ENCODE data around the gene PRKD3. TPM values are rescaled to one million over a fixed set of nuclear protein-coding genes. Genes with fewer than 3 reads are reported as not detected.
A peak's percentile ranks its signal among the peaks of the same experiment; 100 is the strongest.

The PRKD3 gene
- total and polyA plus RNA-seq, 7 donors: 4.4 to 78.8 (median 53.9) TPM

DNA sequence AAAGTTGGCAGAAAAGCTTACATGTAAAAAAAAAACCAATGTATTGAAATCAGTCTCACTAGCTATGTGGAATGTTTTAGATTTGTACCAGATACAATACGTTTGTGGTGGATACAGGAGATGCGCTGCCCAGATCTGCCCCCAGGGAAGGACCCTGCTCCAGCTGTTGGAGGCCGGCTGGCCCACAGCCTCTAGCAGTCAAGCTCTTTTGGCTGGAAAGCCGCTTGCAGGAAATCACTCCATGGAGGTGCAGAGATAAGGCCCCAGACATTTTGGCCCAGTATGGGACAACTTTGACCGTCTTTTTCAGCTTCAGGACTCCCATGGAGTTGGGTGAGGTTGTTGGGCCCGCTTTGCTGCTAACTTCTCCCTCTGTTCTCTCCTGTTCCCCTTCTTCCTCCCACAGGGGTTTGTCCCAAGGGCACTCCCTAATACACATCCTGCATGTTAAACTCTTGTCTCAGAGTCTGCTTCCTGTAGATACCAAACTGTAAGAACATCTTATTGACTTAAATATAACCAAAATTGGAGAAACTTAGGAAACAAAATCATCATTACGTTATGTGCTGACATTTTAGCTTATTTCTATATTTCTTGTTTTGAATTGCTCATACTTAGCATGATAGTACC lies 18.1 kb upstream of the PRKD3 start:
- Histone ChIP-seq H3K4me3 (no peak overlapping the region), H3K27me3 (no peaks in the 10 kb centered on the region), H3K4me1 (peaks cover 0 to 26% (median 16%) of the 10 kb centered on the region in 4 donors), H3K27ac (peak overlapping the region in 3 of 4 donors; percentile 85 to 95 (median 85)), H3K36me3 (no peaks in the 10 kb centered on the region), H3K9me3 (no peaks in the 10 kb centered on the region)
- intact Hi-C loops (cut with DNase I): loop anchor here (2.0 kb wide), 1 partner anchor 16 kb away; no protein-coding TSS in a partner anchor
- 86 to 96% methylated on average over 7 of the region's 7 CpGs for WGBS, 2 donors
- no peak for DNase-seq
- TF ChIP-seq POLR2AphosphoS5 (IDR thresholded peaks at IDR 0.05) (no peak), POLR2A (IDR thresholded peaks at IDR 0.05) (no peak), EP300 (IDR thresholded peaks at IDR 0.05) (no peak)

DNA sequence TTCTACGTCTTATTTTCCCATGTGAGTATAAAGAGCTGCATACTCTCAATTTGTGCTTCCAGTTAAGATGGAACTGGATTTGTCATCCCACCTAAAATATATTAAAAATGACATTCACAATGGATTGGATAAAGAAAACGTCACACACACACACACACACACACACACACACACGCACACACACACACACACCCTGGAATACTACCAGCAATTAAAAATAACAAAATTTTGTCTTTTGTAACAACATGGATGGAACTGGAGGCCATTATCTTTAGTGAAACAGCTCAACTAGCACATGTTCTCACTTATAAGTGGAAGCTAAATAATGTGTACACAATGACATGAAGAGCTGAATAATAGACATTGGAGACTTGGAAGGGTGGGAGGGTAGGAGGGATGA lies 16.0 kb upstream of the PRKD3 start:
- Histone ChIP-seq H3K27me3 (no peaks in the 10 kb centered on the region), H3K4me1 (peaks cover 0 to 23% (median 15%) of the 10 kb centered on the region in 4 donors), H3K9me3 (no peaks in the 10 kb centered on the region), H3K36me3 (no peaks in the 10 kb centered on the region), H3K4me3 (no peak overlapping the region), H3K27ac (no peak overlapping the region)
- intact Hi-C loops (cut with DNase I): no loop called here
- TF ChIP-seq POLR2A (IDR thresholded peaks at IDR 0.05): no peak
- no peak for TF ChIP-seq EP300 (IDR thresholded peaks at IDR 0.05)
- no peak for TF ChIP-seq POLR2AphosphoS5 (IDR thresholded peaks at IDR 0.05)
- TF ChIP-seq, protein P1, sequence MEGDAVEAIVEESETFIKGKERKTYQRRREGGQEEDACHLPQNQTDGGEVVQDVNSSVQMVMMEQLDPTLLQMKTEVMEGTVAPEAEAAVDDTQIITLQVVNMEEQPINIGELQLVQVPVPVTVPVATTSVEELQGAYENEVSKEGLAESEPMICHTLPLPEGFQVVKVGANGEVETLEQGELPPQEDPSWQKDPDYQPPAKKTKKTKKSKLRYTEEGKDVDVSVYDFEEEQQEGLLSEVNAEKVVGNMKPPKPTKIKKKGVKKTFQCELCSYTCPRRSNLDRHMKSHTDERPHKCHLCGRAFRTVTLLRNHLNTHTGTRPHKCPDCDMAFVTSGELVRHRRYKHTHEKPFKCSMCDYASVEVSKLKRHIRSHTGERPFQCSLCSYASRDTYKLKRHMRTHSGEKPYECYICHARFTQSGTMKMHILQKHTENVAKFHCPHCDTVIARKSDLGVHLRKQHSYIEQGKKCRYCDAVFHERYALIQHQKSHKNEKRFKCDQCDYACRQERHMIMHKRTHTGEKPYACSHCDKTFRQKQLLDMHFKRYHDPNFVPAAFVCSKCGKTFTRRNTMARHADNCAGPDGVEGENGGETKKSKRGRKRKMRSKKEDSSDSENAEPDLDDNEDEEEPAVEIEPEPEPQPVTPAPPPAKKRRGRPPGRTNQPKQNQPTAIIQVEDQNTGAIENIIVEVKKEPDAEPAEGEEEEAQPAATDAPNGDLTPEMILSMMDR (IDR thresholded peaks at IDR 0.05): no peak
- 88 to 89% methylated on average over 3 of the region's 3 CpGs for WGBS, 2 donors
- no peak for DNase-seq

DNA sequence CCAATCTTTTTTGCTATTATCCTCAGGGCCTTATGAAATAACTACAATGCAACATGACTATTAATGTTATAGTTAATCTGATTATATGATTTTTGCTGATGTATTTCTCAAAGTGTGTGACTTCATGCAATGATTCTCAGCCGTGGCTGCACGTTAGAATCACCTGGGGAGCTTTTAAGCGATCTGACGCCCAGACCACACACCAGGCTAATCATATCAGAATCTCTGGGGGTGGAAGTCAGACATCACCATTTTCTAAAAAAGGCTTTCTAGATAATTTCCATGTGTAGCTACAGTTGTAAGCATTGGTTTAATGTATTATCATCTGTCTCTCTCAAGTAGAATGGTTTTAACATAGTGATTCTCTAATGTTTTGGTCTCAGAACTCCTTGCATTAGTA lies 14.3 kb upstream of the PRKD3 start:
- Histone ChIP-seq H3K27me3 (no peaks in the 10 kb centered on the region), H3K36me3 (no peaks in the 10 kb centered on the region), H3K9me3 (no peaks in the 10 kb centered on the region), H3K4me3 (no peak overlapping the region), H3K4me1 (peaks cover 0 to 11% (median 8%) of the 10 kb centered on the region in 4 donors), H3K27ac (no peak overlapping the region)
- WGBS, 2 donors: 78 to 88% methylated on average over 4 of the region's 4 CpGs
- TF ChIP-seq POLR2AphosphoS5 (IDR thresholded peaks at IDR 0.05): no peak
- TF ChIP-seq EP300 (IDR thresholded peaks at IDR 0.05): no peak
- no peak for TF ChIP-seq POLR2A (IDR thresholded peaks at IDR 0.05)
- TF ChIP-seq, protein P1 (IDR thresholded peaks at IDR 0.05): no peak
- DNase-seq: no peak
- intact Hi-C loops (cut with DNase I): no loop called here

DNA sequence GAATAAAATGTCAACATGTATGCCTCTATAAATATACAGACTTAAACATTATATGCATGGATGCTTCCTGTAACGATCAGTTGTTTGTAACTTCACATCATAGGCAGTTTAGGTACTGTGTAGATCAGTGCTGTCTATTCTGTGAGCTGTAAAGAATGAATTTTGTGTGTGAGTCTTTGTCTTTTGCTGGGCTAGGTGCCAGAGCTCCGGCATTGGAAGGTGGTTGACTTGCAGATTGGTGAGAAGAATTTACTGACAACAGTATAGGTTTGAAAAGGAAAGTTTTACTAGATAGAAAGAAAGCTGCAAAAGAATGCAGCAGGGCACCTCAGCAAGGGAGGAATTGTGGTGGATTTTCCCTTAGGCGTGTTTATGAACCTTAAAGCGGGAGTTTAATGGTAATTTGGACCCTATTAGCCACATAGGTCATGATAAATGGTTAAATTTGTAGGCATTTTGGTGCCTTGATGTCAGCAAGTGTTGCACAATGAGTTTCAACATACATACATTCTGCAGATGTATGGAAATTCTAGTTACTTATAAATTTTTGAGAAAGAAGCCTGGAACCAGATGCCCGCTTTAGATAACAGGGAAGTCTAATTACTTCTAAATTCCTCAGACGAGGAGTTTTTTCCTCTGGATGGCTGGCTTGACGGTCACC lies 13.1 kb upstream of the PRKD3 start:
- Histone ChIP-seq H3K4me1 (no peaks in the 10 kb centered on the region), H3K36me3 (no peaks in the 10 kb centered on the region), H3K4me3 (no peak overlapping the region), H3K27me3 (no peaks in the 10 kb centered on the region), H3K9me3 (no peaks in the 10 kb centered on the region), H3K27ac (no peak overlapping the region)
- intact Hi-C loops (cut with DNase I): no loop called here
- 65 to 75% methylated on average over 7 of the region's 7 CpGs for WGBS, 2 donors
- DNase-seq: no peak
- TF ChIP-seq, protein P1 (IDR thresholded peaks at IDR 0.05): no peak
- TF ChIP-seq POLR2A (IDR thresholded peaks at IDR 0.05) (no peak), EP300 (IDR thresholded peaks at IDR 0.05) (no peak), POLR2AphosphoS5 (IDR thresholded peaks at IDR 0.05) (no peak)

DNA sequence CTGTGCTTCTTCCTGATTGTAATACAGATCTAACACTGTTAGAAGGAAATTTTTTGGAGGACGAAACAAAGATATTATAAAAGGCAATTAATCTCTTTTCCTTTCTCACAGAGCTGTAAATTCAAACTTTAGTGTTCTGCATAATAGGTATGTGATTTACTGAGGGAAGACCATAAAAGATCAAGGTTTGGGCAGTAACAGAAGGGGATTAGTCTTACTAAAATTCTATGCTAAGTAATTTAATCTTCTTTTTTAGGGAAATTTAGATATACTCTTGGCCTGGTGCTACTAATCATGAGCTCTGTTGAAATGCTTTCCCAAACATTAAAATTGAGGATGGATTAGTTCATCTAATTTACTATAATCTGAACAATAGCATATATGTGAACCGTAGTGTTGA lies 11.0 kb upstream of the PRKD3 start:
- no peaks in the 10 kb centered on the region for H3K36me3 ChIP-seq
- no peaks in the 10 kb centered on the region for H3K4me1 ChIP-seq
- DNase-seq: no peak
- 78 to 84% methylated on average over 2 of the region's 2 CpGs for WGBS, 2 donors
- no peaks in the 10 kb centered on the region for H3K27me3 ChIP-seq
- no peak overlapping the region for H3K4me3 ChIP-seq
- TF ChIP-seq POLR2A (IDR thresholded peaks at IDR 0.05): no peak
- TF ChIP-seq EP300 (IDR thresholded peaks at IDR 0.05): no peak
- TF ChIP-seq POLR2AphosphoS5 (IDR thresholded peaks at IDR 0.05): no peak
- TF ChIP-seq, protein P1 (IDR thresholded peaks at IDR 0.05): no peak
- intact Hi-C loops (cut with DNase I): no loop called here
- no peaks in the 10 kb centered on the region for H3K9me3 ChIP-seq
- no peak overlapping the region for H3K27ac ChIP-seq
